Lower leg skin (tissue), 4 donors: ENCODE measurements around the gene LRRC36. TPM values are rescaled to one million over a fixed set of nuclear protein-coding genes. Genes with fewer than 3 reads are reported as not detected.

Experiments
- DNase-seq, 2 donors: peaks; one replicate each; pipeline ENCODE4 v3.0.0-alpha.2; 2019; ENCODE audit warnings: low spot score in 2 of 2
- H3K4me3 ChIP-seq: fragments of 200-600 bp; sonication (generic); 2 replicates; pipeline ENCODE4 v1.5.1; 2017; ENCODE audit warnings: mild to moderate bottlenecking, low read depth; ENCODE audit not compliant: poor library complexity, severe bottlenecking
- POLR2A ChIP-seq, 2 donors: fragments of 450-650 bp; IDR thresholded peaks; one replicate each; pipeline ENCODE4 v1.6.1; 2016 to 2017; ENCODE audit warnings: antibody characterized with exemption in 2 of 2, mild to moderate bottlenecking in 1 of 2, moderate library complexity in 1 of 2
- WGBS, 2 donors: methylation state at CpG; one replicate each; pipeline ENCODE4 v1.1.5; 2018; 5-methylcytosine and 5-hydroxymethylcytosine counted together
- intact Hi-C: fragments of 100-400 bp; cut with DNase I; formaldehyde crosslinking; loops from one replicate; pipeline ENCODE4 v1.15.0; 2023; ENCODE audit warnings: low total_unique reads
- total RNA-seq, 4 donors: library from RNA; depleted of rRNA; stranded (reverse); fragments of >200 nt; gene quantifications; one replicate each; pipeline ENCODE4 v1.1.0, GENCODE V29; 2016
- TF ChIP-seq, protein P1 (sequence below), 3 donors: fragments of 450-650 bp; IDR thresholded peaks; one replicate each; pipeline ENCODE4 v1.5.1; 2016; ENCODE audit warnings: antibody characterized with exemption in 3 of 3, mild to moderate bottlenecking in 3 of 3, moderate library complexity in 2 of 3

The LRRC36 gene
- total RNA-seq, 4 donors from 2014 or later, result 0.26 to 0.64 TPM; not detected in 2

DNA sequence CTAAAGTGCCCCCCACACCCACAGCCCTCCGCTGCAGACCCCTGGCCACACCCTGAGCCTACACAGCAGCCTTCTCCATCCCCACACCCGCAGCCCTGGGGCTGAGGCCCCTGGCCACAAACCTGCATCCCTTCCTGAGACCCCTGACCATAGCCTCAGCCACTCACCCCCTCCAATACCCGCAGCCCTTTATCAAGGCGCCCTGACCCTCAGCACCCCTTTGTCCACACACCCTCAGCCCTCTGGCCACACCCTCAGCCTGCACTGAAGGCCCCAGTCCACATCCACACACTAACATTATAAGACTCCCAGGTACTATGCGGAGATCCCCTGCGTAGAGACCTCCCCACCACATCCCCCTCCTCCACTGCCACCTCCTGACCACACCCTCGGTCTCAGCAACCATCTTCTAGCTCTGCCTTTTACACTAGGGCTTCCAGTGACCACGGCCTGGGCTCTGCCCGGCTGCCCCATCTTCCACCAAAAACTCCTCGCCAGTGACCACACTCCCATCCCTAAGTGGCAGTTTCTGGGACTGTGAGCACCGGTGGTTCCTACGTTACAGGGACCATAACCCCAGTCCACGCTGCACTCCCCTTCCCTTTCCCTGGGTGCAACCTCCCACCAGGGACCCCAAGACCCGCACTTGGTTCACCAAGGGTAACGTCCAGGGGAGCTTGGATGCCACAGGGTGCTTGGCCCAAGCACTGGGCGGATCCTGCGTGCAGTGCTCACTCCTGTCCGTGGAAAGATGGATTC lies 65.9 kb downstream of the LRRC36 start:
- no peak overlapping the region for H3K4me3 ChIP-seq
- WGBS, 2 donors, result 39 to 43% methylated on average over 17 to 18 of the region's 18 CpGs
- peak in 1 of 2 donors; percentile 85 for DNase-seq

DNA sequence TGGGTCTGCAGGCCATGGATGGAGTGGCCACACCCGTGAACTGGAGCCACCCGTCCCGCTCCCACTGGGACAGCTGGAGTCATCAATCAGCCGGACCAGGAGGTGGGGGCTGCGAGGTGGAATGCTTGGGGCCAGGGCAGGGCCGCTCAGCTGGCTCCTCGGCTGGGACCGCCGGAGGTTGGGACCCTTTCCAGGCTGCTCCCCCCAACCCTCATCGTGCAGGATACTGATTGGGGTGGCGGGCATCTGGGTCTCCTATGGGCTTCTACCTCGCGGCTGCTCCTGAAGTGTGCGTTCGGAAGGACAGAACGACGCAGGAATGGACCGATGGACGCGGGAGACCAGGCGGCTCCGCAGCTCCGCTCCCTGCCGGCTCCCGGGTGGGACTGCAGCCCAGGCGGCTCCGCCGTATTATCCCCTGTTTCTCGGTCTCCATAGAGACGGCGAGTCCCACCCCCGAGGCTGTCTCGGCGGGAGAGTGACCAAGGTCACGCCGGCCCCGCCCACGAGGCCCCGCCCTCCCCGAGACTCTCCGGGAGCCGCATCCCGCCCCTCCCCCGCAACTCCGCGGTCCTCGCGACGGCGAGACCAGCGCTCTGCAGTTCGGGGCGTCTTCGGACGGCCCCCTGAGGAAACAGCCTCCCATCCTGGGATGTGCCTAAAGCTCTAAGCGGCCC lies 66.6 kb downstream of the LRRC36 start, which contains the start of gene TPPP3:
TSS of gene TPPP3 (minus strand) at position 388 of the 677 bp plus-strand sequence. CDS start 2,387 bp downstream, outside the sequence.
- TF ChIP-seq, protein P1, sequence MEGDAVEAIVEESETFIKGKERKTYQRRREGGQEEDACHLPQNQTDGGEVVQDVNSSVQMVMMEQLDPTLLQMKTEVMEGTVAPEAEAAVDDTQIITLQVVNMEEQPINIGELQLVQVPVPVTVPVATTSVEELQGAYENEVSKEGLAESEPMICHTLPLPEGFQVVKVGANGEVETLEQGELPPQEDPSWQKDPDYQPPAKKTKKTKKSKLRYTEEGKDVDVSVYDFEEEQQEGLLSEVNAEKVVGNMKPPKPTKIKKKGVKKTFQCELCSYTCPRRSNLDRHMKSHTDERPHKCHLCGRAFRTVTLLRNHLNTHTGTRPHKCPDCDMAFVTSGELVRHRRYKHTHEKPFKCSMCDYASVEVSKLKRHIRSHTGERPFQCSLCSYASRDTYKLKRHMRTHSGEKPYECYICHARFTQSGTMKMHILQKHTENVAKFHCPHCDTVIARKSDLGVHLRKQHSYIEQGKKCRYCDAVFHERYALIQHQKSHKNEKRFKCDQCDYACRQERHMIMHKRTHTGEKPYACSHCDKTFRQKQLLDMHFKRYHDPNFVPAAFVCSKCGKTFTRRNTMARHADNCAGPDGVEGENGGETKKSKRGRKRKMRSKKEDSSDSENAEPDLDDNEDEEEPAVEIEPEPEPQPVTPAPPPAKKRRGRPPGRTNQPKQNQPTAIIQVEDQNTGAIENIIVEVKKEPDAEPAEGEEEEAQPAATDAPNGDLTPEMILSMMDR (IDR thresholded peaks at IDR 0.05), result peak in 1 of 3 donors; percentile 54
- TF ChIP-seq POLR2A (IDR thresholded peaks at IDR 0.05), result no peak
- H3K4me3 ChIP-seq, result no peak within 1 kb of the TSS
- DNase-seq, result peak; percentile 75 to 97
- intact Hi-C loops, result no loop called here
- 0 to 1% methylated on average over 28 to 35 of the region's 56 CpGs for WGBS, 2 donors

More for the DNA sequence above, 65.9 kb downstream of the LRRC36 start:
- TF ChIP-seq, protein P1 (IDR thresholded peaks at IDR 0.05), result no peak
- TF ChIP-seq POLR2A (IDR thresholded peaks at IDR 0.05), result no peak
- intact Hi-C loops, result no loop called here

DNA sequence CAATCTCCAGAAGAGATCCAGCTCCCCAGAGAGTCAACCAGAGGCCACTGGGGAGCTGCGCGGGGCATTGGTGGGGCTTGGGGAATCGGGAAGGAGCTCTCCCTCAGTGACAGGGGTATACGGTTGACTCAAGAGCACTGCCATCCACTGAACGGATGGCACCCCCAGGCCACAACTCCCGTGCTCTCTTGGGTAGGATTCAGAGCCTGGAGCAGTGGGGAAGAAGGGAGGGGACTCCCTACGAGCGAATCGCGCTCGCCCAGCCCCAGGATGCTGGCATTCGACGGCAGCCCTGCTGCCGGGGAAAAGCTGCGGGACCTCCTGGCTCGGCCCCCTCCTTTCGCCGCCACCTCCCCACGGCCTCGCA lies 67.2 kb downstream of the LRRC36 start:
- DNase-seq, result no peak
- intact Hi-C loops, result no loop called here
- H3K4me3 ChIP-seq, result no peak overlapping the region
- TF ChIP-seq, protein P1 (IDR thresholded peaks at IDR 0.05), result no peak
- TF ChIP-seq POLR2A (IDR thresholded peaks at IDR 0.05), result no peak
- 10 to 13% methylated on average over 13 to 16 of the region's 20 CpGs for WGBS, 2 donors

DNA sequence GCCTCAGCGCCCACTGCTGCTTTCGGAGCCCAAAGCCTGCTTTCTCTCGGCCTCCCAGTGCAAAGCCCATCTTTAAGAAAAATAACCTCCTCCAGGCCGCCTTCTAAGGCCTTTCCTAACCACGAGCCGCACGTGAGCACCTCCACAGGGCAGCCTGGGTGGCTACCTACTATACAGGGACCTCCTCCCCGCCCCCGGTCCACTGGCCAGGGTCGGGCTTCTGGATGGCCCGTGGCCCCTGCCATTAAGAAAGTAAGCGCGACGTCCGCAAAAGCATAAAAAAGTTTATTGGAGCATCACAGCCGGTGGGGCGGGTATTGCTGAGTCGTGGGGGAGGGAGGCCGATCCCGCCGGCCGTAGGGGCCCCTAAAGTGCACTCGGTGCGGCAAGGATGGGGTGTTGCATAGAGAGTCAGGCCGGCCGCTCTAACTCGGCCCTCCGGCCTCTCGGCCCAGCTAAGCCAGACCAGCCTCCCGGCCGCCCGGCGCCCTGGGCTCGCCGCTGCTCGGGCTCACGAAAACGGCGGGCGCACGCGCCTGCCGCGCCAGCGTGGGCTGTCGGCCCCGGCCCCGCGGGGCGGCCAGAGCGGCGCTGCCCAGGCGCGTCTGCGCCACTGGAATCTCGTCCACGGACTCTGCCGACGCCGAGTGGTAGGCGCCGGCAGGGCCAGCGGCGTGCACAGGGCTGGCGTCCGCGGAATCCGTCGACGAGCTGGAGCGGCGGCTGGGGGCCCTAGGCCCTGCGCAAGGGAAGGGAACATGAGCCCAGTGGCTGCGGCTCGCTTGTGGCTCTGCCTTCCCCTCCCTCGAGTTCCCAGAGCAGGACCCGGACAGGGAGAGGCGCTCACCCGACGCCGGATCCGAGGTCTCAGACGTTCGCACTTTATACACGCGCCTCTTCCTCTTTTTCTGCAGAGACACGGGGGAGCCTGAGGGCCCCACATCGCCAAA lies 67.8 kb downstream of the LRRC36 start:
- WGBS, 2 donors, result 50 to 51% methylated on average over 45 to 75 of the region's 88 CpGs
- intact Hi-C loops, result no loop called here
- no peak overlapping the region for H3K4me3 ChIP-seq
- DNase-seq, result peak in 1 of 2 donors; percentile 89
- TF ChIP-seq, protein P1 (IDR thresholded peaks at IDR 0.05), result no peak
- no peak for TF ChIP-seq POLR2A (IDR thresholded peaks at IDR 0.05)

DNA sequence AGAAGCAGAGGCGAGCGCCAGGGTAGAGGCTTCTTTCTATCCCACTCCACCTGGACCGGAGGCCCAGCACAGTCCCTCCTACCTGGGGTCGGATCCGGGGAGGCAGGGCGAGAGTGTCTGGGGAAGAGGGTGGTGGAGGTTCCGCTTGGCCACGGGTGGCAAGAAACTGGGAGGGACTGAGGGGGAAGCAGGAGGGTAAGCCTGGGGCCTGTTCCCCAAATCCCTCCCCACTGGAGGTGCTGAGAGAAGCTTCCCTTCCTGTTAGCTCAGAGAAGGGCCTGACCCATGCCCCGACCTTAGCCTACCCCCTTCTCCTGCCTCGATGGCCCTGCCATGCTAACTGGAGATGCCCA lies 68.5 kb downstream of the LRRC36 start:
- TF ChIP-seq POLR2A (IDR thresholded peaks at IDR 0.05), result no peak
- TF ChIP-seq, protein P1 (IDR thresholded peaks at IDR 0.05), result no peak
- intact Hi-C loops, result no loop called here
- no peak overlapping the region for H3K4me3 ChIP-seq
- DNase-seq, result no peak
- 60 to 66% methylated on average over 10 of the region's 10 CpGs for WGBS, 2 donors
